ENCODE measurements around the gene FAM20A. TPM values are rescaled to one million over a fixed set of nuclear protein-coding genes. Genes with fewer than 3 reads are reported as not detected.

Gene FAM20A
- total and polyA plus RNA-seq, 2 of the 8 experiments (the other 6 are each of a cell fraction or from before 2014, with no cell fraction given): 3.6 to 11.9 TPM

DNA sequence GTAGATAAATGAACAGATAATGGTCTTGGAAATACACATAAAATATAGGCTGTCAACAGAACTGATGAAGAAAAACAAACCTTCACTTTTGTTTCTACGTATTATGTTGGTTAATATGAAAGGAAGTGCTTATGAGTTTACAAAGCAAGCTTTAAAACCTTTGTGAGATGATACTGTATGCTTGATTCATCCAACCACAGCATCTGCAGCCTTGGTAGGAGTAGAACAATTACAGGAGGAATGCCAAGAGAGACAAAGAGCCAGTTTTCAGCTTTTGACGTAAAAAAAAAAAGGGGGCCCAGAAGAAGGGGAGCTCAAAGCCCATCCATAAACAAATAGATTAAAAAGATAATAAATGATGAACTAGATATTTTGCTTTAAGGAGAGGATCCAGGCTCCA is 13.3 kb downstream of the FAM20A start:
- no peak overlapping the region for H2BK120ac ChIP-seq (replicated peaks; ENCODE audit: low read depth, low read length)
- ChIA-PET POLR2A (ENCODE audit: partially characterized antibody) (interaction anchor here (1.3 kb wide), 1 partner anchor 13 kb away, joined by 4 read pairs; no protein-coding TSS in a partner anchor), CTCF (ENCODE audit: partially characterized antibody) (interaction anchor here (1.2 to 1.7 kb wide), 3 partner anchors 11 to 120 kb away, joined by 3 to 7 read pairs (median 6); no protein-coding TSS in a partner anchor)
- no peak overlapping the region for H3K18ac ChIP-seq (ENCODE audit: extremely low read depth, low read length)
- H2BK5ac ChIP-seq (ENCODE audit: low read depth, low read length): no peak overlapping the region
- H2AK5ac ChIP-seq (ENCODE audit: low read depth, low read length): no peak overlapping the region
- H3K23ac ChIP-seq (ENCODE audit: insufficient read length): no peak overlapping the region
- H2AFZ ChIP-seq (ENCODE audit: low read length): no peak overlapping the region
- H3K4me2 ChIP-seq (ENCODE audit: insufficient read depth in 1 of 2, low read depth in 2 of 2, low read length in 2 of 2): no peak overlapping the region
- no peaks in the 10 kb centered on the region for H3K79me1 ChIP-seq (ENCODE audit: low read depth, low read length)
- no peak overlapping the region for H3K56ac ChIP-seq (replicated peaks; ENCODE audit: insufficient read length, low read depth, low read length)
- H4K20me1 ChIP-seq (replicated peaks in 1 of 2; ENCODE audit: control insufficient read depth in 1 of 2, insufficient read depth in 2 of 2, low read length in 2 of 2): no peaks in the 10 kb centered on the region
- 83% methylated on average over 2 of the region's 2 CpGs; no CpG with 5 or more reads in 1 of the 2 experiments for WGBS, 2 experiments (ENCODE audit: extremely low coverage in 1 of 2, insufficient coverage in 1 of 2, insufficient read length in 1 of 2, insufficient replicate concordance in 2 of 2, low coverage in 1 of 2, low lambda C conversion rate in 2 of 2, missing lambda C conversion rate in 1 of 2)
- H4K8ac ChIP-seq (ENCODE audit: extremely low read depth, insufficient read depth, low read length): no peak overlapping the region
- no peak overlapping the region for H2BK12ac ChIP-seq (ENCODE audit: low read depth, low read length)
- H3K27ac ChIP-seq (ENCODE audit: low read depth, low read length): no peak overlapping the region
- no peaks in the 10 kb centered on the region for H3K27me3 ChIP-seq (replicated peaks in 1 of 4; ENCODE audit: control insufficient read depth in 3 of 4, extremely low read depth in 1 of 4, insufficient read depth in 3 of 4, low read length in 3 of 4)
- no peak overlapping the region for H2BK15ac ChIP-seq (ENCODE audit: low read length)
- peaks cover 0 to 7% (median 1%) of the 10 kb centered on the region in 4 experiments; a peak in 3 of 7 replicates for H3K4me1 ChIP-seq (replicated peaks in 1 of 4; ENCODE audit: control insufficient read depth in 3 of 4, insufficient read depth in 4 of 4, low read length in 3 of 4)
- H3K23me2 ChIP-seq (ENCODE audit: low read depth, low read length): no peaks in the 10 kb centered on the region
- no peaks in the 10 kb centered on the region for H3K79me2 ChIP-seq (ENCODE audit: control insufficient read depth in 1 of 2, insufficient read depth in 2 of 2, low read length in 2 of 2)
- no peak overlapping the region for H3K4ac ChIP-seq (replicated peaks; ENCODE audit: insufficient read length, low read depth, low read length)
- FAIRE-seq (no peak), DNase-seq (ENCODE audit: low read depth in 1 of 2, low spot score in 2 of 2) (no peak)
- no peak overlapping the region for H3K4me3 ChIP-seq (ENCODE audit: extremely low read depth in 1 of 4, insufficient read depth in 2 of 4, low read depth in 3 of 4, low read length in 4 of 4)
- no peak overlapping the region for H4K91ac ChIP-seq (replicated peaks; ENCODE audit: insufficient read length, low read length)
- H2BK20ac ChIP-seq (ENCODE audit: low read length): no peak overlapping the region
- peaks cover 0 to 30% (median 5%) of the 10 kb centered on the region in 4 experiments; a peak in 3 of 8 replicates for H3K36me3 ChIP-seq (ENCODE audit: control insufficient read depth in 2 of 4, insufficient read depth in 4 of 4, low read length in 3 of 4)
- no peak overlapping the region for H3K9ac ChIP-seq (replicated peaks in 1 of 4; ENCODE audit: extremely low read depth in 1 of 4, low read depth in 3 of 4, low read length in 3 of 4)
- H4K5ac ChIP-seq (ENCODE audit: insufficient read length, low read depth, low read length): no peak overlapping the region
- no peak overlapping the region for H3K14ac ChIP-seq (ENCODE audit: insufficient read length)
- peaks cover 0 to 6% of the 10 kb centered on the region in 2 experiments; a peak in 1 of 4 replicates for H3K9me3 ChIP-seq (ENCODE audit: insufficient read depth in 2 of 2, low read depth in 1 of 2, low read length in 1 of 2)
- TF ChIP-seq RBBP5 (IDR thresholded peaks at IDR 0.05; ENCODE audit: borderline replicate concordance, low read depth, low read length): no peak
- no peak for TF ChIP-seq SUZ12 (IDR thresholded peaks at IDR 0.05; ENCODE audit: low read length)
- TF ChIP-seq EGR1 (IDR thresholded peaks at IDR 0.05; ENCODE audit: borderline replicate concordance, low read depth, low read length): no peak
- TF ChIP-seq PHF8 (conservative IDR thresholded peaks at IDR 0.05; ENCODE audit: low read depth, low read length): no peak
- no peak for TF ChIP-seq SP2 (IDR thresholded peaks at IDR 0.05; ENCODE audit: low read length)
- TF ChIP-seq EZH2 (IDR thresholded peaks at IDR 0.05; ENCODE audit: low read depth, low read length, severe bottlenecking): no peak
- TF ChIP-seq RFX5 (IDR thresholded peaks at IDR 0.05; ENCODE audit: borderline replicate concordance, low read depth, low read length): no peak
- TF ChIP-seq, protein P1, sequence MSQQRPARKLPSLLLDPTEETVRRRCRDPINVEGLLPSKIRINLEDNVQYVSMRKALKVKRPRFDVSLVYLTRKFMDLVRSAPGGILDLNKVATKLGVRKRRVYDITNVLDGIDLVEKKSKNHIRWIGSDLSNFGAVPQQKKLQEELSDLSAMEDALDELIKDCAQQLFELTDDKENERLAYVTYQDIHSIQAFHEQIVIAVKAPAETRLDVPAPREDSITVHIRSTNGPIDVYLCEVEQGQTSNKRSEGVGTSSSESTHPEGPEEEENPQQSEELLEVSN (IDR thresholded peaks at IDR 0.05): no peak
- TF ChIP-seq, protein P2, sequence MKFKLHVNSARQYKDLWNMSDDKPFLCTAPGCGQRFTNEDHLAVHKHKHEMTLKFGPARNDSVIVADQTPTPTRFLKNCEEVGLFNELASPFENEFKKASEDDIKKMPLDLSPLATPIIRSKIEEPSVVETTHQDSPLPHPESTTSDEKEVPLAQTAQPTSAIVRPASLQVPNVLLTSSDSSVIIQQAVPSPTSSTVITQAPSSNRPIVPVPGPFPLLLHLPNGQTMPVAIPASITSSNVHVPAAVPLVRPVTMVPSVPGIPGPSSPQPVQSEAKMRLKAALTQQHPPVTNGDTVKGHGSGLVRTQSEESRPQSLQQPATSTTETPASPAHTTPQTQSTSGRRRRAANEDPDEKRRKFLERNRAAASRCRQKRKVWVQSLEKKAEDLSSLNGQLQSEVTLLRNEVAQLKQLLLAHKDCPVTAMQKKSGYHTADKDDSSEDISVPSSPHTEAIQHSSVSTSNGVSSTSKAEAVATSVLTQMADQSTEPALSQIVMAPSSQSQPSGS (IDR thresholded peaks at IDR 0.05; ENCODE audit: low read length): no peak
- TF ChIP-seq BCL11A (IDR thresholded peaks at IDR 0.05; ENCODE audit: low read depth in 2 of 2, low read length in 2 of 2): no peak
- no peak for TF ChIP-seq POLR2AphosphoS5 (IDR thresholded peaks at IDR 0.05; ENCODE audit: low read depth, low read length)
